Chondrocyte (in vitro differentiated cells): ENCODE results near the gene SH3RF1. TPM values are rescaled to one million over a fixed set of nuclear protein-coding genes. Genes with fewer than 3 reads are reported as not detected.
A peak's percentile ranks its signal among the peaks of the same experiment; 100 is the strongest.
"Not testable (repeated sequence)": the region's sequence is repeated elsewhere in the genome, so short reads cannot be mapped to it uniquely, and the experiment has no call there.

Experiments
- DNase-seq: peaks from one replicate; pipeline ENCODE4 v3.0.0; 2021; ENCODE audit warnings: mixed read lengths, low spot score
- H3K27ac Mint-ChIP-seq: one replicate; pipeline ENCODE4 v1.8.0; 2021; ENCODE audit warnings: mild to moderate bottlenecking, moderate library complexity, mixed read lengths; ENCODE audit not compliant: unreplicated experiment
- H3K27me3 Mint-ChIP-seq: 2 replicates; pipeline ENCODE4 v1.8.0; 2021; ENCODE audit warnings: low read depth, mixed read lengths
- H3K36me3 Mint-ChIP-seq: 2 replicates; pipeline ENCODE4 v1.8.0; 2021; ENCODE audit warnings: low read depth, mixed read lengths
- H3K4me1 Mint-ChIP-seq: 2 replicates; pipeline ENCODE4 v1.8.0; 2021; ENCODE audit warnings: low read depth, mild to moderate bottlenecking, mixed read lengths
- H3K4me3 Mint-ChIP-seq: one replicate; pipeline ENCODE4 v1.8.0; 2021; ENCODE audit warnings: mild to moderate bottlenecking, moderate library complexity, mixed read lengths; ENCODE audit not compliant: unreplicated experiment
- H3K9me3 Mint-ChIP-seq: 2 replicates; pipeline ENCODE4 v1.8.0; 2021; ENCODE audit warnings: low read depth, mixed read lengths
- CTCF ChIP-seq: fragments of 200-600 bp; sonication (generic); IDR thresholded peaks from 2 replicates; pipeline ENCODE4 v1.5.0; 2021; ENCODE audit warnings: antibody characterized with exemption, mild to moderate bottlenecking, moderate library complexity
- total RNA-seq: library from RNA; stranded (reverse); gene quantifications from 3 replicates; pipeline ENCODE4 v1.2.1, GENCODE V29; 2021

The SH3RF1 gene
- total RNA-seq, 1 donor from 2014 or later, result 25.2 TPM

- Mint-ChIP-seq H3K4me1 (peaks cover 19% of the 10 kb centered on the region), H3K9me3 (no peaks in the 10 kb centered on the region), H3K27ac (peak overlapping the region; percentile 86), H3K36me3 (no peaks in the 10 kb centered on the region), H3K4me3 (no peak overlapping the region), H3K27me3 (no peaks in the 10 kb centered on the region)
- TF ChIP-seq CTCF, result no peak
- DNase-seq, result no peak
These were observed 12.4 kb upstream of the SH3RF1 start for GRCh38 chr4:169283114-169283509.

- Mint-ChIP-seq H3K36me3 (no peaks in the 10 kb centered on the region), H3K4me1 (peaks cover 19% of the 10 kb centered on the region), H3K4me3 (no peak overlapping the region), H3K27me3 (no peaks in the 10 kb centered on the region), H3K27ac (peak overlapping the region; percentile 86), H3K9me3 (no peaks in the 10 kb centered on the region)
- TF ChIP-seq CTCF, result no peak
- DNase-seq, result no peak
These were observed 11.8 kb upstream of the SH3RF1 start for GRCh38 chr4:169282429-169283113.

- Mint-ChIP-seq H3K36me3 (no peaks in the 10 kb centered on the region), H3K4me3 (no peak overlapping the region), H3K27ac (peak overlapping the region; percentile 17), H3K27me3 (no peaks in the 10 kb centered on the region), H3K9me3 (no peaks in the 10 kb centered on the region), H3K4me1 (peaks cover 19% of the 10 kb centered on the region)
- no peak for DNase-seq
- no peak for TF ChIP-seq CTCF
These were observed 8.4 kb upstream of the SH3RF1 start for GRCh38 chr4:169279108-169279507.

- DNase-seq, result no peak
- no peak for TF ChIP-seq CTCF
- H3K27me3 Mint-ChIP-seq, result no peaks in the 10 kb centered on the region
- H3K9me3 Mint-ChIP-seq, result no peaks in the 10 kb centered on the region
- peak overlapping the region; percentile 17 for H3K27ac Mint-ChIP-seq
- peaks cover 16% of the 10 kb centered on the region for H3K4me1 Mint-ChIP-seq
- H3K4me3 Mint-ChIP-seq, result no peak overlapping the region
- H3K36me3 Mint-ChIP-seq, result no peaks in the 10 kb centered on the region
These were observed 7.9 kb upstream of the SH3RF1 start for GRCh38 chr4:169278624-169279023.

GRCh38 chr4:169277838-169278237 lies 7.1 kb upstream of the SH3RF1 start:
- H3K4me3 Mint-ChIP-seq, H3K27ac Mint-ChIP-seq, DNase-seq, H3K9me3 Mint-ChIP-seq, H3K27me3 Mint-ChIP-seq, H3K36me3 Mint-ChIP-seq: not testable (repeated sequence)
- H3K4me1 Mint-ChIP-seq, result peaks cover 10% of the 10 kb centered on the region

- no peak for DNase-seq
- TF ChIP-seq CTCF, result no peak
- H3K9me3 Mint-ChIP-seq, result no peaks in the 10 kb centered on the region
- no peak overlapping the region for H3K4me3 Mint-ChIP-seq
- no peaks in the 10 kb centered on the region for H3K27me3 Mint-ChIP-seq
- no peaks in the 10 kb centered on the region for H3K36me3 Mint-ChIP-seq
- no peak overlapping the region for H3K27ac Mint-ChIP-seq
- H3K4me1 Mint-ChIP-seq, result peaks cover 22% of the 10 kb centered on the region
These were observed 4.4 kb upstream of the SH3RF1 start for GRCh38 chr4:169275180-169275579.
